Central memory CD8-positive, alpha-beta T cell (primary cell): ENCODE data around the gene MED23.

Source experiments
- ATAC-seq: fragments of 150-1000 bp; cut with Tn5 transposase; replicated peaks from 2 replicates; pipeline ENCODE4 v1.10.0; 2022; ENCODE audit warnings: mild to moderate bottlenecking, moderate FRiP score, moderate number of reproducible peaks; ENCODE audit not compliant: poor library complexity, severe bottlenecking; ENCODE audit errors: extremely low read depth
- DNase-seq, 2 donors: peaks; one replicate each; pipeline ENCODE4 v3.0.0; 2021; ENCODE audit warnings: low spot score in 2 of 2
- H3K27ac Mint-ChIP-seq: one replicate; pipeline ENCODE4 v1.8.0; 2022; ENCODE audit warnings: low read depth, mild to moderate bottlenecking, moderate library complexity, mixed read lengths
- H3K27me3 Mint-ChIP-seq: one replicate; pipeline ENCODE4 v1.8.0; 2022; ENCODE audit warnings: mixed read lengths
- H3K36me3 Mint-ChIP-seq: one replicate; pipeline ENCODE4 v1.8.0; 2022; ENCODE audit warnings: mild to moderate bottlenecking, moderate library complexity, mixed read lengths; ENCODE audit not compliant: insufficient read depth
- H3K4me1 Mint-ChIP-seq: one replicate; pipeline ENCODE4 v1.8.0; 2022; ENCODE audit warnings: mixed read lengths
- H3K4me3 Mint-ChIP-seq: one replicate; pipeline ENCODE4 v1.8.0; 2022; ENCODE audit warnings: mild to moderate bottlenecking, moderate library complexity, mixed read lengths
- H3K9me3 Mint-ChIP-seq: one replicate; pipeline ENCODE4 v1.8.0; 2022; ENCODE audit warnings: mixed read lengths

MED23 gene

DNA sequence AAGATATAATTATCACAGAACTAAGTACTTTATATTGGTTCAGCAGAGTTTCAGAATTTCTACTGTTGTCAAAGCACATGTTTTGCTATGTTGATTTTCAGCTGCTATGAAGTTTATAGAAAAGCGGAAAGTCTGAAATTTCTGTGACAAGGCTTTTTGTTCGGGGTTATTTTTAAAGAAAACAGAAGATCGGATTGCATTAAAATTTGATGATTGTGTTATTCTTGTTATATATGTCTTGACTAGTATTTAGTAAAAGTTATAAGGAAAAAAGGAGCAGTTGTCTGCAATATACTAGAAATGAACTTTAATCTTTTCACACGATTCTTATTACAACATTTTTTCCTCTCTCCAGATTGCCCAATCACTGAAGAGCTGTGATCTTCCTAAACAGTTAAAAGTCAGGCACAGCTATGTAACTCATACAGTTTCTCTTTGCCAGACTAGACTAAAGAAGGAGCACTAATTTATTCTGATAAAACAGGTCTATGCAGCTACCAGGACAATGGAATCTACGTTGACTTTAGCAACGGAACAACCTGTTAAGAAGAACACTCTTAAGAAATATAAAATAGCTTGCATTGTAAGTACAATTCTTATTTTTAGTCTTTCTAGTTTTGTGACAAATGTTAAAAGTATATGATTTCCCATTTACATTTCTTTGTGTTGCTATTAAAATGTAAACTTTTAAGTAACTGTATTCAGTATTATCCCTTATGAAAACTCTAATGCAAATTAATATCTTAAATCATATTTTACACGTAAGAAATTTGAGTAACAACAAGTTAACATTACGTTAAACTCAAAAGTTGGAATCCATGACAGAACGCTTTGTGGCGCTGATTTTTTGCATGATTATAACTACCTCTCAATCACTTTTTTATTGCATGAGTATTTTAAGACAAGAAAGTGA is 9.1 kb upstream of the MED23 start, which contains the start of gene ENPP3:
Gene ENPP3 (plus strand): TSS at position 423 of the 913 bp plus-strand sequence. CDS start 83 bp downstream, at position 506.
- no peak within 1 kb of the TSS for H3K4me3 Mint-ChIP-seq
- ATAC-seq (no peak), DNase-seq (no peak)
- no peaks in the 10 kb centered on the region for H3K9me3 Mint-ChIP-seq
- no peaks in the 10 kb centered on the region for H3K4me1 Mint-ChIP-seq
- no peaks in the 10 kb centered on the region for H3K27me3 Mint-ChIP-seq
- no peak within 1 kb of the TSS for H3K27ac Mint-ChIP-seq
- no peaks in the 10 kb centered on the region for H3K36me3 Mint-ChIP-seq

GRCh38 chr6:131635384-131636340 is 7.6 kb upstream of the MED23 start:
- no peak for DNase-seq
- H3K4me1 Mint-ChIP-seq = no peaks in the 10 kb centered on the region
- H3K9me3 Mint-ChIP-seq = no peaks in the 10 kb centered on the region
- no peaks in the 10 kb centered on the region for H3K27me3 Mint-ChIP-seq
- no peaks in the 10 kb centered on the region for H3K36me3 Mint-ChIP-seq
- H3K27ac Mint-ChIP-seq = no peak overlapping the region
- no peak for ATAC-seq
- H3K4me3 Mint-ChIP-seq = no peak overlapping the region

DNA sequence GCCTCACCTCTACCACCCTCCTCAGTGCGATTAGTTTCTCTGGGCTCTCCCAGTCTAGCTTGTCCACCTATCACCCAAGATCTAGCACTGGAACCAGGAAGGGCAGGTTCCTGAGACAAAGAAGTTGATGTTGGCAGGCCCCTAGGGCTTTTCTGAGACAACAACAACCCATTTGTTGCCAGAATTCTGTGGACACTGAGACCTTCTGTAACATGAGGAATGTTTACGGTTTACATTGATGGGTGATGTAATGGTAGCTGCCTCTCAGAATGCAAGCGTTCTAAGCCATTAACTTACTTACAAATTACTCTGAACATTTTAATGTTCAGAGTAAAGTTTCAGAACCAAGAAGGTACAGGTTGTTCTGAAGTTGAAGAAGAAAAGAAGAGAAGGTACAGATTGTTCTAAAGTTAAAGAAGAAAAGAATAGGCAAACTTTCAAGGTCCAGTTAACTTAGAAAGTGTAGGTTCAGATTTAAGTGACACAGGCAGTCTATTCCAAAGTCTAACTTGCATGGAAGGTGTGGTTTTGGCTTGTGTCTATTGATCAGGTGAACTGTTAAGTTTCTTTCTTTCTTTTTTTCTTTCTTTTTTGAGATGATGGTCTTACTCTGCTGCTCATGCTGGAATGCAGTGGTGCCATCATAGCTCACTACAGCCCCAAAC is 3.7 kb upstream of the MED23 start:
- H3K9me3 Mint-ChIP-seq = no peaks in the 10 kb centered on the region
- no peak overlapping the region for H3K27ac Mint-ChIP-seq
- no peaks in the 10 kb centered on the region for H3K27me3 Mint-ChIP-seq
- DNase-seq (no peak), ATAC-seq (no peak)
- H3K4me3 Mint-ChIP-seq = no peak overlapping the region
- peaks cover 26% of the 10 kb centered on the region for H3K4me1 Mint-ChIP-seq
- peaks cover 9% of the 10 kb centered on the region for H3K36me3 Mint-ChIP-seq

DNA sequence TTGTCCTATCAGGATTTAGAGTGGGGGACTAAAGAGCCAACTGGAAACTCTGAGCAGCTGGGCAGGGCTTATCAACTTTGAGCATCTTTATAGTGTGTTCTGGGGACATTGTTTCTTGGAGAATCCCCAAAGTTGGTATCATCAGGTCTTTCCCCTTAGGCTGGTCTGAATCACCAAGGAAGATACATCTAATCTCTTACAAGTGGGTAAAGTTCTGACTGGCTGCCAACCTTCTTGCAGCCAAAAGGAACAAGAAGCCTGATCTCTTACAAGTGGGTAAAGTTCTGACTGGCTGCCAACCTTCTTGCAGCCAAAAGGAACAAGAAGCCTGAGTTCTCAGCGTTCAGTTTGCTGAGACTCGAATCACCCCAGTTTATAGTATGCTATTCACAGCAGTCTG is 1.6 kb upstream of the MED23 start:
- peaks cover 12% of the 10 kb centered on the region for H3K36me3 Mint-ChIP-seq
- H3K4me1 Mint-ChIP-seq = peaks cover 27% of the 10 kb centered on the region
- H3K9me3 Mint-ChIP-seq = no peaks in the 10 kb centered on the region
- H3K27me3 Mint-ChIP-seq = no peaks in the 10 kb centered on the region
- no peak for DNase-seq
- no peak overlapping the region for H3K4me3 Mint-ChIP-seq
- ATAC-seq = no peak
- no peak overlapping the region for H3K27ac Mint-ChIP-seq

- Mint-ChIP-seq H3K27ac (peak overlapping the region; percentile 100), H3K4me3 (peak overlapping the region; percentile 100), H3K4me1 (peaks cover 28% of the 10 kb centered on the region), H3K27me3 (no peaks in the 10 kb centered on the region), H3K36me3 (peaks cover 17% of the 10 kb centered on the region), H3K9me3 (no peaks in the 10 kb centered on the region)
- DNase-seq (no peak), ATAC-seq (no peak)
Observed at GRCh38 chr6:131628726-131629125, 684 bp upstream of the MED23 start.

DNA sequence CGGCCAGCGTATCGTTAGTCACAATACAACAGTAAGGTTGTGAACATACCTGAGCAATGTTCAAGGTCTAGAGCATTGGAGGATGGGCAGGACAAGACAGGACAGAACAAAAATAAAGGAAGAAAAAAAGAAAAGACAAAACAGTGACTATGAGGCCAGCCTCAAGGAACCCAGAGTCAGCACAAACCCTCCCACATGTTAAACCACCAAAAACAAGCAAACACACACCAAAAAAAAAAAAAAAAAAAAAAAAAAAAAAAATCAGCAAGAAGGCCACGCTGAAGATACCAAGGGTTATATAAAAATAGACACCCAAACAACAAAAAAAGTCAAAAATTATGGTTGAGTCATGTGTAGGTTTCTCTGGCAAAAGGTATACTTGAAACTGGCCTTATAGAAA is 12.8 kb downstream of the MED23 start:
- Mint-ChIP-seq H3K36me3 (peaks cover 72% of the 10 kb centered on the region), H3K4me3 (no peak overlapping the region), H3K4me1 (peaks cover 9% of the 10 kb centered on the region), H3K9me3 (no peaks in the 10 kb centered on the region), H3K27ac (no peak overlapping the region), H3K27me3 (no peaks in the 10 kb centered on the region)
- DNase-seq = no peak
- ATAC-seq = no peak

GRCh38 chr6:131613296-131613925 is 14.6 kb downstream of the MED23 start:
- ATAC-seq (no peak), DNase-seq (no peak)
- Mint-ChIP-seq H3K4me3 (no peak overlapping the region), H3K27me3 (no peaks in the 10 kb centered on the region), H3K9me3 (no peaks in the 10 kb centered on the region), H3K27ac (no peak overlapping the region), H3K4me1 (peaks cover 10% of the 10 kb centered on the region), H3K36me3 (peaks cover 72% of the 10 kb centered on the region)

- no peaks in the 10 kb centered on the region for H3K9me3 Mint-ChIP-seq
- ATAC-seq = no peak
- no peak overlapping the region for H3K27ac Mint-ChIP-seq
- H3K36me3 Mint-ChIP-seq = peaks cover 76% of the 10 kb centered on the region
- H3K4me1 Mint-ChIP-seq = peaks cover 5% of the 10 kb centered on the region
- no peak for DNase-seq
- H3K4me3 Mint-ChIP-seq = no peak overlapping the region
- H3K27me3 Mint-ChIP-seq = no peaks in the 10 kb centered on the region
Observed at GRCh38 chr6:131602781-131603312, 25.2 kb downstream of the MED23 start.

DNA sequence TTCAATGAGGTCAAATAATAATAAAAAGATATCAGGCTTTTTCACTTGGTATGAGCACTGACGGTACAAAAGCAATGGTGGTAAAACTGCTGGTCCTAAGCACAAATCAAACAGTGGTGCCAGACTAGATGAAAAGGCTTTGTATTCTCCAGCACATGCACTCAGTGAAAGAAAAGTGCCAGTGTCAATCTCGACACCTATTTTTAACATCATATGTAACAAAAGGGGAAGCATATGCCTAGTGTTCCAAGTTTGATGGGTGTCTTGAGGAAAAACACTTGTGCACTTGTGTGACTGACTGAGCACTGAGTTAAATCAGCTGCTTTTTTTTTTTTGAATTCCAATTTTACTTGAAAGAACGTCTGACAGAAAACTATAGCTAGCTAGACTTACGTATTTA is 27.3 kb downstream of the MED23 start:
- no peaks in the 10 kb centered on the region for H3K9me3 Mint-ChIP-seq
- peaks cover 76% of the 10 kb centered on the region for H3K36me3 Mint-ChIP-seq
- ATAC-seq (no peak), DNase-seq (no peak)
- peaks cover under 1% of the 10 kb centered on the region for H3K4me1 Mint-ChIP-seq
- H3K27ac Mint-ChIP-seq = no peak overlapping the region
- H3K4me3 Mint-ChIP-seq = no peak overlapping the region
- no peaks in the 10 kb centered on the region for H3K27me3 Mint-ChIP-seq

DNA sequence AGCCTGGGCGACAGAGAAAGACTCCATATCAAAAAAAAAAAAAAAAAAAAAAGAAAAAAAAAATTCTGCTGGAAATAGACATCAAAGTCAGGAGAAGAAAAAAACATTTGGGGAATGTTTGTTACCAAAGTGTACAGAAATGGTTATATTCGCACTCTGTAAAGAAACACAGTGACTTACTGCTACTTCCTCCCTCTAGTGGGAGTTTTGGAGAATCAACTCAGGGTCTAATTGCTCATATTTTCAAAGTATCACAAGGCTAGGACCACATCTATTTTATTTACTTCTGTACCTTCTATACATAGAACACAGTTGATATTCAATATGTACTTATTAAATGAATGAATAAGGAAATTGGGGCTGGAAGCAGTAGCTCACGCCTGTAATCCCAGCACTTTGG is 30.6 kb downstream of the MED23 start:
- H3K4me3 Mint-ChIP-seq = no peak overlapping the region
- H3K4me1 Mint-ChIP-seq = peaks cover 5% of the 10 kb centered on the region
- no peaks in the 10 kb centered on the region for H3K9me3 Mint-ChIP-seq
- no peak overlapping the region for H3K27ac Mint-ChIP-seq
- H3K36me3 Mint-ChIP-seq = peaks cover 74% of the 10 kb centered on the region
- H3K27me3 Mint-ChIP-seq = no peaks in the 10 kb centered on the region
- ATAC-seq (no peak), DNase-seq (no peak)

GRCh38 chr6:131594074-131594473 is 34.0 kb downstream of the MED23 start:
- Mint-ChIP-seq H3K27ac (no peak overlapping the region), H3K9me3 (no peaks in the 10 kb centered on the region), H3K36me3 (peaks cover 64% of the 10 kb centered on the region), H3K4me3 (no peak overlapping the region), H3K27me3 (no peaks in the 10 kb centered on the region), H3K4me1 (peaks cover 5% of the 10 kb centered on the region)
- ATAC-seq (no peak), DNase-seq (no peak)

- no peak for ATAC-seq
- H3K27me3 Mint-ChIP-seq = no peaks in the 10 kb centered on the region
- H3K4me3 Mint-ChIP-seq = no peak overlapping the region
- peaks cover 64% of the 10 kb centered on the region for H3K36me3 Mint-ChIP-seq
- no peak overlapping the region for H3K27ac Mint-ChIP-seq
- H3K4me1 Mint-ChIP-seq = peaks cover 5% of the 10 kb centered on the region
- DNase-seq = no peak
- H3K9me3 Mint-ChIP-seq = no peaks in the 10 kb centered on the region
Observed at GRCh38 chr6:131592935-131593334, 35.1 kb downstream of the MED23 start.
